Measurements from ENCODE around the gene MCTS1.
A peak's percentile ranks its signal among the peaks of the same experiment; 100 is the strongest.
"Not testable (repeated sequence)": the region's sequence is repeated elsewhere in the genome, so short reads cannot be mapped to it uniquely, and the experiment has no call there.

Gene MCTS1

GRCh38 chrX:120603707-120604360 lies at the start of gene MCTS1:
MCTS1 (plus strand) TSS chrX:120604101; CDS start chrX:120604237, 136 bp downstream.
- DNase-seq = peak; percentile 94

GRCh38 chrX:120556251-120556650 lies 47.6 kb upstream of the MCTS1 start:
- no peak for DNase-seq

- peak; percentile 32 for DNase-seq
Observed at GRCh38 chrX:120559804-120560203, 44.1 kb upstream of the MCTS1 start.

GRCh38 chrX:120560405-120560841 lies 43.5 kb upstream of the MCTS1 start:
- DNase-seq = peak; percentile 51

- peak; percentile 89 for DNase-seq
Observed at GRCh38 chrX:120560842-120561633, 42.9 kb upstream of the MCTS1 start, which contains the start of gene CUL4B. CUL4B (minus strand) TSS chrX:120560962; CDS start chrX:120560638, 324 bp downstream.

GRCh38 chrX:120561634-120562568 lies 42.0 kb upstream of the MCTS1 start:
- DNase-seq = peak; percentile 5

GRCh38 chrX:120562569-120562926 lies 41.4 kb upstream of the MCTS1 start:
- DNase-seq = no peak

GRCh38 chrX:120564925-120565324 lies 39.0 kb upstream of the MCTS1 start:
- no peak for DNase-seq

GRCh38 chrX:120566817-120567216 lies 37.1 kb upstream of the MCTS1 start:
- no peak for DNase-seq

GRCh38 chrX:120568035-120568434 lies 35.9 kb upstream of the MCTS1 start:
- DNase-seq = no peak

GRCh38 chrX:120568609-120569008 lies 35.3 kb upstream of the MCTS1 start:
- DNase-seq = no peak

GRCh38 chrX:120570011-120570600 lies 33.8 kb upstream of the MCTS1 start:
- no peak for DNase-seq

- not testable (repeated sequence) for DNase-seq
Observed at GRCh38 chrX:120573806-120574205, 30.1 kb upstream of the MCTS1 start.

GRCh38 chrX:120575379-120576114 lies 28.4 kb upstream of the MCTS1 start:
- no peak for DNase-seq

- no peak for DNase-seq
Observed at GRCh38 chrX:120585702-120586101, 18.2 kb upstream of the MCTS1 start.

- DNase-seq = peak; percentile 19
Observed at GRCh38 chrX:120604361-120604782, 471 bp downstream of the MCTS1 start.

- no peak for DNase-seq
Observed at GRCh38 chrX:120612086-120612485, 8.2 kb downstream of the MCTS1 start.

- no peak for DNase-seq
Observed at GRCh38 chrX:120614816-120615215, 10.9 kb downstream of the MCTS1 start.

- DNase-seq = no peak
Observed at GRCh38 chrX:120617996-120618630, 14.2 kb downstream of the MCTS1 start.

- DNase-seq = no peak
Observed at GRCh38 chrX:120625371-120625770, 21.5 kb downstream of the MCTS1 start.

Data from NCI-H1105 treated with DMSO at 0.1 percent for 48 hours (cell line).